Tibial artery (tissue), 4 donors: ENCODE measurements around the gene RASL10A.

Experiments used
- DNase-seq, 2 donors: peaks; one replicate each; pipeline ENCODE4 v3.0.0-alpha.2; 2019
- H3K27ac ChIP-seq, 2 donors: fragments of 200-600 bp; sonication (generic) in 1 of 2; 1 replicate in 1 of 2; 2 replicates in 1 of 2; pipeline ENCODE4 v1.5.1; 2018 to 2019; ENCODE audit warnings: mild to moderate bottlenecking in 1 of 2
- H3K27me3 ChIP-seq, 2 donors: fragments of 200-600 bp; sonication (generic) in 1 of 2; one replicate each; pipeline versions ENCODE4 v1.5.1 to v1.6.0; 2016 to 2019
- H3K36me3 ChIP-seq, 3 donors: fragments of 200-600 bp; sonication (generic) in 2 of 3; one replicate each; pipeline ENCODE4 v1.5.1; 2016 to 2019; ENCODE audit warnings: mild to moderate bottlenecking in 2 of 3
- H3K4me1 ChIP-seq, 4 donors: fragments of 200-600 bp; sonication (generic) in 2 of 4; 1 replicate in 3 of 4; 2 replicates in 1 of 4; pipeline ENCODE4 v1.5.1; 2016 to 2019
- H3K4me3 ChIP-seq, 2 donors: fragments of 200-600 bp; sonication (generic) in 1 of 2; 1 replicate in 1 of 2; 2 replicates in 1 of 2; pipeline ENCODE4 v1.5.1; 2018 to 2019; ENCODE audit warnings: mild to moderate bottlenecking in 2 of 2
- H3K9me3 ChIP-seq, 3 donors: fragments of 200-600 bp; sonication (generic) in 1 of 3; one replicate each; pipeline ENCODE4 v1.5.1; 2016 to 2019
- CTCF ChIP-seq, 2 experiments: fragments of 200-600 bp in 1 of 2; fragments of 450-650 bp in 1 of 2; IDR thresholded peaks; one replicate each; pipeline ENCODE4 v1.5.1; 2017 to 2019; ENCODE audit warnings: antibody characterized with exemption in 2 of 2, mild to moderate bottlenecking in 1 of 2, moderate library complexity in 1 of 2
- intact Hi-C: fragments of 100-400 bp; cut with DNase I; formaldehyde crosslinking; loops from one replicate; pipeline ENCODE4 v1.15.0; 2023; ENCODE audit warnings: low total_unique reads

Gene RASL10A

GRCh38 chr22:29306175-29306834 lies 9.2 kb downstream of the RASL10A start, which contains the start of gene GAS2L1:
Gene GAS2L1 (plus strand): TSS chr22:29306650. CDS start chr22:29308106, 1,456 bp downstream.
- peaks cover 4 to 60% (median 53%) of the 10 kb centered on the region in 4 donors for H3K4me1 ChIP-seq
- intact Hi-C loops, result loop anchor here (5.0 kb wide), 2 partner anchors 39 to 81 kb away; partner anchors contain the start of genes AP1B1, EWSR1 and RHBDD3

GRCh38 chr22:29305836-29306174 lies 9.7 kb downstream of the RASL10A start:
- Histone ChIP-seq H3K4me3 (peak overlapping the region; percentile 93 to 96), H3K27ac (peak overlapping the region; percentile 89 to 91), H3K36me3 (peaks cover 0 to 7% (median 2%) of the 10 kb centered on the region in 3 donors), H3K4me1 (peaks cover 4 to 56% (median 50%) of the 10 kb centered on the region in 4 donors), H3K27me3 (no peaks in the 10 kb centered on the region), H3K9me3 (no peaks in the 10 kb centered on the region)
- intact Hi-C loops, result loop anchor here (5.0 kb wide), 2 partner anchors 39 to 81 kb away; partner anchors contain the start of genes AP1B1, EWSR1 and RHBDD3
- DNase-seq, result no peak
- TF ChIP-seq CTCF (IDR thresholded peaks at IDR 0.05), result no peak

More at GRCh38 chr22:29306175-29306834, 9.2 kb downstream of the RASL10A start, which contains the start of gene GAS2L1:
- peaks cover 0 to 2% (median 0%) of the 10 kb centered on the region in 3 donors for H3K36me3 ChIP-seq
- peak; percentile 83 to 91 for DNase-seq
- no peaks in the 10 kb centered on the region for H3K27me3 ChIP-seq
- no peaks in the 10 kb centered on the region for H3K9me3 ChIP-seq
- H3K27ac ChIP-seq, result peak within 1 kb of the TSS; percentile 89 to 91
- peak; percentile 61 to 72 for TF ChIP-seq CTCF (IDR thresholded peaks at IDR 0.05)
- H3K4me3 ChIP-seq, result peak within 1 kb of the TSS; percentile 93 to 96

- no peak overlapping the region for H3K4me3 ChIP-seq
- no peaks in the 10 kb centered on the region for H3K27me3 ChIP-seq
- no peak for DNase-seq
- peak overlapping the region; percentile 0 to 42 for H3K27ac ChIP-seq
- peaks cover 0 to 26% (median 22%) of the 10 kb centered on the region in 4 donors for H3K4me1 ChIP-seq
- peaks cover 28 to 36% (median 32%) of the 10 kb centered on the region in 3 donors for H3K36me3 ChIP-seq
- H3K9me3 ChIP-seq, result no peaks in the 10 kb centered on the region
- intact Hi-C loops, result no loop called here
- no peak for TF ChIP-seq CTCF (IDR thresholded peaks at IDR 0.05)
Observed at GRCh38 chr22:29302681-29303465, 12.6 kb downstream of the RASL10A start.

- no peaks in the 10 kb centered on the region for H3K27me3 ChIP-seq
- no peak overlapping the region for H3K4me3 ChIP-seq
- intact Hi-C loops, result no loop called here
- peak overlapping the region; percentile 0 to 42 for H3K27ac ChIP-seq
- H3K36me3 ChIP-seq, result peaks cover 33 to 41% (median 37%) of the 10 kb centered on the region in 3 donors
- no peaks in the 10 kb centered on the region for H3K9me3 ChIP-seq
- DNase-seq, result no peak
- no peak for TF ChIP-seq CTCF (IDR thresholded peaks at IDR 0.05)
- H3K4me1 ChIP-seq, result peaks cover 0 to 21% (median 16%) of the 10 kb centered on the region in 4 donors
Observed at GRCh38 chr22:29302402-29302680, 13.2 kb downstream of the RASL10A start.

GRCh38 chr22:29301716-29302401 lies 13.6 kb downstream of the RASL10A start:
- Histone ChIP-seq H3K4me3 (no peak overlapping the region), H3K36me3 (peaks cover 38 to 46% (median 42%) of the 10 kb centered on the region in 3 donors), H3K4me1 (peaks cover 0 to 21% (median 15%) of the 10 kb centered on the region in 4 donors), H3K27ac (peak overlapping the region; percentile 0 to 42), H3K27me3 (no peaks in the 10 kb centered on the region), H3K9me3 (no peaks in the 10 kb centered on the region)
- no peak for DNase-seq
- TF ChIP-seq CTCF (IDR thresholded peaks at IDR 0.05), result no peak
- intact Hi-C loops, result no loop called here
